Measurements from ENCODE around the gene MPIG6B.

The MPIG6B gene

DNA sequence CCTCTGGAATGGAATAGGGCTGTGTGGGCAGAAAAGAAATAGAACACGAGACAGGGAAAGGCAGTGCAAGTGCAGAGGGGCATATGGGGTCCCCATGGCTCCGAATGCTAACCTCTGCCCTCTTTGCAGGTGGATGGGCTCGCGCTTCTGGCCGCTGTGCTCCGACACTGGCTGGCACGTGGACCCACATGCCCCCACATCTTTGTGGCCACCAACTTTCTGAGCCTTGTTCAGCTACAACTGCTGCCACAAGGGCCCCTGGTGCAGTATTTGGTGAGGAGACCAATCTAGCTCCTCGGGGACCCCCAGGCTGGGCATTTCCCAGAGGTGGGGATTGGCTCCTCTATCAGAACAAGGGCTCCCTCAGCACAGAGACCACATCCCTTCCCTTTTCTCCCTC, 38.2 kb downstream of the MPIG6B start:
- Mint-ChIP-seq H3K4me1 (peaks cover 17% of the 10 kb centered on the region), H3K36me3 (peaks cover 22% of the 10 kb centered on the region), H3K27ac (no peak overlapping the region), H3K9me3 (no peaks in the 10 kb centered on the region), H3K4me3 (no peak overlapping the region)
- ATAC-seq = no peak
- no peak for DNase-seq (ENCODE audit: low spot score in 2 of 2)

DNA sequence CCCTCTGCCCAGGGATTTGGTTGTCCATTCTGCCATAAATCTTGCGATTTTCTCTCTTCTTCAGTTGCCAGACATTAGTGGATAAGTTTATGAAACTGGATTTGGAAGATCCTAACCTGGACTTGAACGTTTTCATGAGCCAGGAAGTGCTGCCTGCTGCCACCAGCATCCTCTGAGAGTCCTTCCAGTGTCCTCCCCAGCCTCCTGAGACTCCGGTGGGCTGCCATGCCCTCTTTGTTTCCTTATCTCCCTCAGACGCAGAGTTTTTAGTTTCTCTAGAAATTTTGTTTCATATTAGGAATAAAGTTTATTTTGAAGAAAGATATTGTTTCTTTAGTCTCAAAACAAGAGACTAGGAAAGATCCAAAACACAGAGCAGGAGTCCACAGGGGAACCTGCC, 39.2 kb downstream of the MPIG6B start, which contains the start of gene SAPCD1:
Gene SAPCD1, plus strand, starts transcription at position 301 of the 400 bp plus-strand sequence. CDS start 399 bp downstream, outside the sequence.
- Mint-ChIP-seq H3K36me3 (peaks cover 22% of the 10 kb centered on the region), H3K4me3 (no peak within 1 kb of the TSS), H3K9me3 (no peaks in the 10 kb centered on the region), H3K4me1 (peaks cover 18% of the 10 kb centered on the region), H3K27ac (peak within 1 kb of the TSS; percentile 88)
- DNase-seq (ENCODE audit: low spot score in 2 of 2) = no peak
- ATAC-seq = no peak

DNA sequence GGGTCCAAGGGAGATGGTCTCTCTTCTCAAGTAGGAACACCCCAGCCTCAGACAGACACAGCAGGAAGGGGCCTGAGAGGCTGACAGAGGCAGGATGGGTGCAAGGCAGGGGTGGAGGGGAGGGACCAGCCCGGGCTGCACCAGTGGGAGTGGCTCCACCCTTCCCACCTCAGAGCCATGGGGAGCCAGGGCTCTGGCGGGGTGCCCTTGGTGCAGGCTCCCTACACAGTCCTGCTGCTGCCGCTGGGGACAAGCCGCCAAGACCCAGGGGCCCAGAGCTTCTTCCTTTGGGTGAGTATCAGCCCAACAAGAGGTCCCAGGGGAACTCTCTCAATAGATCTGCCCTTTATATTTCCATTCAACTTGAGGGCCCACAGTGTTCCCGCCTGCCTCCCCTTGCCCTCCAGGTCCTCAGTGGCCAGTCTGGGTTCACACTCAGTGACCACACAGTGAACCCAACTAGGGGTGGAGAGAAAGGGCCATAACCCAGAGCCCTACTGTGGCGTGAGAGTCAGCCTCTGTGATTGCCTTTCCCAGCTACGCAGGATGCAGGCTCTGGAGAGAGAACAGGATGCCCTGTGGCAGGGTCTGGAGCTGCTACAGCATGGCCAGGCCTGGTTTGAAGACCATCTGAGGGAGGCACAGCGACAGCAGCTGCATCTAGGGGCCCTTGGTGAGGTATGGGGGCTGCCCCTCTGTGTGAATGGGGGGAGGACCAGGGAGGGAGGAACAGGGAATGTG, 39.9 kb downstream of the MPIG6B start:
- no peaks in the 10 kb centered on the region for H3K9me3 Mint-ChIP-seq
- H3K27ac Mint-ChIP-seq = peak overlapping the region; percentile 88
- DNase-seq (ENCODE audit: low spot score in 2 of 2) = no peak
- H3K4me3 Mint-ChIP-seq = no peak overlapping the region
- H3K4me1 Mint-ChIP-seq = peaks cover 25% of the 10 kb centered on the region
- H3K36me3 Mint-ChIP-seq = peaks cover 22% of the 10 kb centered on the region
- ATAC-seq = no peak

DNA sequence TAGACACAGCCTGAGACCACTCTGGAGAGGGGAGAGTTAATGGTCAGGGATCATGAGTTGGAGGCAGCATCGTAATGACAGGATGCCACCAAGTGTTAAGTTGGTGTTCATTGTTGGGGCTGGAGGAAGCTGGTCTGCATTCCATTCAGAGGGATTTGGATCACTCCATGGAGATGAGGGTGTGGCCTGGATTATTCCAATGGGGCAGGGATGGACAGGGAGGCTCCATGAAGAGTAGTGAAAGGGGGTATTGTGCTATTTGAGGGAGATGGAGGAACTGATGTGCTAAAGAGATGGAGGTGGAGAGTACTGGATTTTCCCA, 40.4 kb downstream of the MPIG6B start:
- peak overlapping the region; percentile 88 for H3K27ac Mint-ChIP-seq
- no peak for ATAC-seq
- no peaks in the 10 kb centered on the region for H3K9me3 Mint-ChIP-seq
- DNase-seq (ENCODE audit: low spot score in 2 of 2) = no peak
- peaks cover 27% of the 10 kb centered on the region for H3K4me1 Mint-ChIP-seq
- H3K36me3 Mint-ChIP-seq = peaks cover 22% of the 10 kb centered on the region
- H3K4me3 Mint-ChIP-seq = no peak overlapping the region

GRCh38 chr6:31764198-31764597, 41.0 kb downstream of the MPIG6B start:
- Mint-ChIP-seq H3K4me3 (no peak overlapping the region), H3K4me1 (peaks cover 27% of the 10 kb centered on the region), H3K9me3 (no peaks in the 10 kb centered on the region), H3K27ac (peak overlapping the region; percentile 88), H3K36me3 (peaks cover 22% of the 10 kb centered on the region)
- DNase-seq (ENCODE audit: low spot score in 2 of 2) = no peak
- ATAC-seq = no peak

GRCh38 chr6:31765559-31765909, 42.4 kb downstream of the MPIG6B start:
- H3K36me3 Mint-ChIP-seq = peaks cover 20% of the 10 kb centered on the region
- no peak for ATAC-seq
- H3K4me1 Mint-ChIP-seq = peaks cover 35% of the 10 kb centered on the region
- peak overlapping the region; percentile 78 for H3K27ac Mint-ChIP-seq
- no peak for DNase-seq (ENCODE audit: low spot score in 2 of 2)
- no peak overlapping the region for H3K4me3 Mint-ChIP-seq
- no peaks in the 10 kb centered on the region for H3K9me3 Mint-ChIP-seq

DNA sequence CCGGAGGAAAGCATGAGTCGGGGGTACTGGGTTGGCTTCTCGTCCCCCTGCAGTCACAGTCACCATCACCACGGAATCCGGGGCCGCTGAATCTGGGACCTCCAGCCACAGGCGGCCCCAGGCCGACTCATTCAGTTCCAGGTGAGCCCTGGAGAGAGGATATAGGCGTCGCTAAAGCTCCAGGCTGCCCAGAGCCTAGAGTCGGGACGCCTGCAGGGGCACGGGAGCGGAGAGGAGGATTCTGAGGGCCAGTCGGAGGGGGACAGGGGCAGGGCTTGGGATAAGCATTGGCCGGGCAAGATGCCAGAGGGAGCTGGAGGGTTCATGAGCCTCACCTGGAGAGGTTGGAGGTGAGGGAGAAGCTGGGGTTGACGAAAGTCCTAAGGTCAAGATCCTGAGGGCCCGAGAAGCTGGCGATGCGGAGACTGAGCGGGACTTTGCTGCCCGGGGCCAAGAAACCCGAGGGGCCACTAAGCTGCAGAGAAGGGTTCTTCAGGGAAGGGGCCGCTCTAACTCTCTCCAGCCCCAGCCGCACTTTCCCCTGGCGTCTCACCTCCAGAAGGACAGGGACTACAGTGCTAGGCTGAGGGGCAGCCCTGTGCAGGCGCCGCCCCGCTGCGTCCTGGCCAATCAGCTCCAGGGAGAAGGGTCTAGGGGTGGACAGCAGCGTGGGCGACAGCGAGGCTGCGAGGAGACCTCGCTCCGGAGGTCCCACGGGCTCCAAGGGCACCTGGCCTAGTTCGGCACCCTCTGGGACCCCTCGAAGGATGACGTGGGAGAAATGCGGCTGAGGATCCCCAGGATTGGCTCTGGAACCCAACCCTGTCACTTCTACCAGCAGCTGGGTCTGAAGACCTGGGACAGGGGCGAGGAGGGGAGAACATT, 43.0 kb downstream of the MPIG6B start:
- H3K9me3 Mint-ChIP-seq = no peaks in the 10 kb centered on the region

DNA sequence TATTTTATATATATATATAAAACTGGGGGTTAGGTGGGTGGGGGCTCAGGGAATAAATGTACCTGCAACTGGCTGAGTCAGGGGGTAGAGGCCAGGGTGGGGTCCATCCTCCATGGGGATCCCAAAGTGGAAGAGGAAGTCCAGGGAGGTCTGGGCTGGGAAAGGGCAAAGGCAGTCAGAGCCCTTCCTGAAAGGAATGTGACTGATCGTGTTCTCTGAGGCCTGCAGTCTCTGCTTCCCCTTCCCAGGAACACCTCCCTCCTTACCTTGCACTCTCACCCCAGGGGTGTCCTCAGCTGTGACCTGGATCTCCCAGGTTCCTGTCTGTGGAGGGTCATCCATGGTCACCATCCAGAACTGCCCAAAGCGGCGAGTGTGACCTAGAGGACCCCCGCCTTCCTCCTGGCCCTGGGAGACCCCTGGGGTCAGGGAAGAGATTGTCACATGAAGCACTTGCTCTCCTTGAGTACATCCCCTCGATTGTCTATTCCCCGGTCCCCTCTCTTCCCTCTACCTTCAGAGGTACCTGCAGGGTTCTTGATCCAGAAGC, 44.0 kb downstream of the MPIG6B start:
- Mint-ChIP-seq H3K27ac (no peak overlapping the region), H3K4me1 (peaks cover 31% of the 10 kb centered on the region), H3K36me3 (peaks cover 5% of the 10 kb centered on the region), H3K4me3 (no peak overlapping the region), H3K9me3 (no peaks in the 10 kb centered on the region)
- DNase-seq (ENCODE audit: low spot score in 2 of 2) = no peak
- ATAC-seq = no peak

More for the DNA sequence above, 43.0 kb downstream of the MPIG6B start:
- Mint-ChIP-seq H3K4me3 (no peak overlapping the region), H3K27ac (peak overlapping the region; percentile 78), H3K36me3 (peaks cover 13% of the 10 kb centered on the region), H3K4me1 (peaks cover 35% of the 10 kb centered on the region)
- DNase-seq (ENCODE audit: low spot score in 2 of 2) (no peak), ATAC-seq (no peak)

GRCh38 chr6:31768363-31769257, 45.4 kb downstream of the MPIG6B start:
- Mint-ChIP-seq H3K9me3 (no peaks in the 10 kb centered on the region), H3K4me1 (peaks cover 33% of the 10 kb centered on the region), H3K27ac (no peak overlapping the region), H3K4me3 (no peak overlapping the region), H3K36me3 (no peaks in the 10 kb centered on the region)
- DNase-seq (ENCODE audit: low spot score in 2 of 2) (no peak), ATAC-seq (no peak)

DNA sequence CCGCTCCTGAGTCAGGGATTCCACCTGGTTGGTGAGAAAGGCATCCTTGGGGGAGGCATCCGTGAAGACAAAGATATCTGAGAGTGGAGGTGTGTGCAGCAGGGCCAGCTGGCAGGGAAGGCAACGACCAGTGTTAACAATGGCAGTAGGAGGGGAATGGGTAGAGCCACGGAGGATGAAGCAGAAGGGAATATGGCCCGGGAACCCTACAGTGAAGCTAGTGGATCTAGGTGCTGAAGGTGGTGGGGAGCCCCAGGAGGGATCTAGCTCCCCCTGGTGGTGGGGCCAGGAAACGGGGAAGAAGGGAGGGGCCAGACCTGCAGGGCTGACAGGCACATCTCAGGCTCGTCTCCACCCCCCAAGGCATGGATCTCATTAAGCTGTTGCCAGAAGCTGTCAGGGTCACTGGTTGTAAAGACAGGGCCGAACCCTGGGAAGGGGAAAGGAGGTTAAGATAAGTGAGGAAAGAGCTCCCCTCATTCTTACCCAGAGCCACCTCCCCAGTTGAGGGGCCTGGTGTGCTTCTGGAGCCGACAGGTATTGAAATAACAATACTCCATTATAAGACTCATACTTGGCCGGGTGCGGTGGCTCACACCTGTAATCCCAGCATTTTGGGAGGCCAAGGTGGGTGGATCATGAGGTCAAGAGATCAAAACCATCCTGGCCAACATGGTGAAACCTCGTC, 46.7 kb downstream of the MPIG6B start:
- Mint-ChIP-seq H3K36me3 (no peaks in the 10 kb centered on the region), H3K9me3 (no peaks in the 10 kb centered on the region), H3K27ac (peak overlapping the region; percentile 33), H3K4me1 (peaks cover 30% of the 10 kb centered on the region), H3K4me3 (no peak overlapping the region)
- ATAC-seq = peak; percentile 88
- DNase-seq (ENCODE audit: low spot score in 2 of 2) = peak; percentile 77 to 93

- ATAC-seq = no peak
- Mint-ChIP-seq H3K4me1 (peaks cover 34% of the 10 kb centered on the region), H3K4me3 (no peak overlapping the region)
These were observed 47.7 kb downstream of the MPIG6B start for GRCh38 chr6:31770860-31771259.

DNA sequence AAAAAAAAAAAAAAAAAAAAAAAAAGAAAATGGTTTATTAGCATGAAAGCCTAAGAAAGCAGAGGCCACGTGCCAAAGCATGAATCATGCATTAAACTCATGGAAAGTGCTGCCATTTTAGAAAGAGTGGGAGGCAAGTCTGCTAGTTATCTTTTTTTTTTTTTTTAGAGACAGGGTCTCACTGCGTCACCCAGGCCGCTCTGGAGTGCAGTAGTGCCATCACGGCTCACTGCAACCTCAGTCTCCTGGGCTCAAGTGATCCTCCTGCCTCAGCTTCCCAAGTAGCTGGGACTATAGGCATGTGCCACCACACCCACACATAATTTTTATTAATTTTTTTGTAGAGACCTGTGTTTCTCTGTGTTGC, 48.8 kb downstream of the MPIG6B start:
- no peak for ATAC-seq
- H3K4me1 Mint-ChIP-seq = peaks cover 45% of the 10 kb centered on the region

More at GRCh38 chr6:31770860-31771259, 47.7 kb downstream of the MPIG6B start:
- no peaks in the 10 kb centered on the region for H3K9me3 Mint-ChIP-seq
- no peak for DNase-seq (ENCODE audit: low spot score in 2 of 2)
- H3K27ac Mint-ChIP-seq = no peak overlapping the region
- H3K36me3 Mint-ChIP-seq = no peaks in the 10 kb centered on the region

GRCh38 chr6:31775184-31775583, 52.0 kb downstream of the MPIG6B start:
- ATAC-seq = no peak

More for the DNA sequence above, 48.8 kb downstream of the MPIG6B start:
- DNase-seq (ENCODE audit: low spot score in 2 of 2) = no peak
- Mint-ChIP-seq H3K4me3 (peak overlapping the region; percentile 37), H3K36me3 (peaks cover 3% of the 10 kb centered on the region), H3K27ac (no peak overlapping the region), H3K9me3 (no peaks in the 10 kb centered on the region)

GRCh38 chr6:31775633-31776484, 52.7 kb downstream of the MPIG6B start:
- Mint-ChIP-seq H3K4me1 (peaks cover 39% of the 10 kb centered on the region), H3K4me3 (peak overlapping the region; percentile 68), H3K9me3 (no peaks in the 10 kb centered on the region), H3K36me3 (peaks cover 29% of the 10 kb centered on the region), H3K27ac (peak overlapping the region; percentile 91)
- DNase-seq (ENCODE audit: low spot score in 2 of 2) (no peak), ATAC-seq (no peak)

More at GRCh38 chr6:31775184-31775583, 52.0 kb downstream of the MPIG6B start:
- no peak for DNase-seq (ENCODE audit: low spot score in 2 of 2)
- Mint-ChIP-seq H3K4me3 (no peak overlapping the region), H3K36me3 (peaks cover 28% of the 10 kb centered on the region), H3K9me3 (no peaks in the 10 kb centered on the region), H3K4me1 (peaks cover 39% of the 10 kb centered on the region), H3K27ac (peak overlapping the region; percentile 91)

Data from stimulated activated effector memory CD8-positive, alpha-beta T cell treated with anti-CD3 and anti-CD28 coated beads, Interleukin-12 subunit alpha, Interleukin-12 subunit beta, amount 100 ng/mL, for 72 hours (primary cell).